Smooth muscle cell (in vitro differentiated cells): ENCODE measurements around the gene FCER1G. TPM values are rescaled to one million over a fixed set of nuclear protein-coding genes. Genes with fewer than 3 reads are reported as not detected.
"Not testable (repeated sequence)": the region's sequence is repeated elsewhere in the genome, so short reads cannot be mapped to it uniquely, and the experiment has no call there.

Experiments
- DNase-seq: peaks from one replicate; lab custom pipeline; 2025; ENCODE audit not compliant: unreplicated experiment; lab: John Stamatoyannopoulos, UW
- H2AFZ ChIP-seq: fragments of 200-600 bp; sonication (generic); 2 replicates; pipeline ENCODE4 v1.6.0; 2016; ENCODE audit warnings: antibody characterized with exemption, low read depth, mild to moderate bottlenecking
- H3F3A ChIP-seq: fragments of 200-600 bp; sonication (generic); 2 replicates; pipeline ENCODE4 v1.6.0; 2017; ENCODE audit warnings: antibody characterized with exemption, low read depth
- H3K27ac ChIP-seq: fragments of 200-600 bp; sonication (generic); 2 replicates; pipeline ENCODE4 v1.5.1; 2016; ENCODE audit warnings: low read depth, mild to moderate bottlenecking
- H3K27me3 ChIP-seq: fragments of 200-600 bp; sonication (generic); 2 replicates; pipeline ENCODE4 v1.6.1; 2016; ENCODE audit warnings: low read depth, mild to moderate bottlenecking
- H3K36me3 ChIP-seq: fragments of 200-600 bp; sonication (generic); 2 replicates; pipeline ENCODE4 v1.5.1; 2016; ENCODE audit warnings: low read depth
- H3K4me1 ChIP-seq: fragments of 200-600 bp; sonication (generic); 2 replicates; pipeline ENCODE4 v1.5.1; 2016; ENCODE audit warnings: low read depth
- H3K4me2 ChIP-seq: fragments of 200-600 bp; sonication (generic); 2 replicates; pipeline ENCODE4 v1.6.0; 2016; ENCODE audit warnings: mild to moderate bottlenecking
- H3K4me3 ChIP-seq: fragments of 200-600 bp; sonication (generic); 2 replicates; pipeline ENCODE4 v1.5.1; 2016; ENCODE audit warnings: mild to moderate bottlenecking
- H3K79me2 ChIP-seq: fragments of 200-600 bp; sonication (generic); 2 replicates; pipeline ENCODE4 v1.6.0; 2016; ENCODE audit warnings: low read depth, mild to moderate bottlenecking
- H3K9ac ChIP-seq: fragments of 200-600 bp; sonication (generic); 2 replicates; pipeline ENCODE4 v1.6.0; 2016; ENCODE audit warnings: low read depth
- H3K9me3 ChIP-seq: fragments of 200-600 bp; sonication (generic); replicated peaks from 2 replicates; pipeline ENCODE4 v1.5.1; 2016; ENCODE audit warnings: low read depth
- H4K20me1 ChIP-seq: fragments of 200-600 bp; sonication (generic); 2 replicates; pipeline ENCODE4 v1.6.0; 2016; ENCODE audit warnings: low read depth
- CTCF ChIP-seq: fragments of 200-600 bp; sonication (generic); IDR thresholded peaks from 2 replicates; pipeline ENCODE4 v1.5.1; 2017; ENCODE audit warnings: borderline replicate concordance, mild to moderate bottlenecking, antibody characterized with exemption; ENCODE audit not compliant: insufficient read depth, poor library complexity, severe bottlenecking
- WGBS: methylation state at CpG from one replicate; pipeline ENCODE4 v1.1.7; 2016; ENCODE audit warnings: low lambda C conversion rate; 5-methylcytosine and 5-hydroxymethylcytosine counted together
- polyA plus RNA-seq: library from polyadenylated mRNA; unstranded; fragments of >200 nt; fragmentation: Nextera tagmentation; extraction: Ambion mirVana; gene quantifications from 2 replicates; pipeline ENCODE4 v1.2.1, GENCODE V29; 2016
- total RNA-seq: library from RNA; depleted of rRNA; stranded (reverse); fragments of >200 nt; gene quantifications from 2 replicates; pipeline ENCODE4 v1.2.3, GENCODE V29; 2014

Gene FCER1G
- total and polyA plus RNA-seq, 2 experiments from 2014 or later = 0.78 TPM; not detected in 1

GRCh38 chr1:161242313-161242712, 27.2 kb downstream of the FCER1G start:
- H4K20me1 ChIP-seq = no peaks in the 10 kb centered on the region
- no peak overlapping the region for H3K9ac ChIP-seq
- no peak for TF ChIP-seq CTCF
- H3K4me2 ChIP-seq = no peak overlapping the region
- no peaks in the 10 kb centered on the region for H3K79me2 ChIP-seq
- no peaks in the 10 kb centered on the region for H3F3A ChIP-seq
- no peaks in the 10 kb centered on the region for H3K9me3 ChIP-seq
- 59% methylated on average over 2 of the region's 2 CpGs for WGBS
- H3K4me1 ChIP-seq = no peaks in the 10 kb centered on the region
- no peak overlapping the region for H3K4me3 ChIP-seq
- DNase-seq = no peak
- no peaks in the 10 kb centered on the region for H3K27me3 ChIP-seq
- no peak overlapping the region for H3K27ac ChIP-seq
- no peaks in the 10 kb centered on the region for H3K36me3 ChIP-seq
- no peak overlapping the region for H2AFZ ChIP-seq

- Histone ChIP-seq H3F3A (no peaks in the 10 kb centered on the region), H3K9me3 (no peaks in the 10 kb centered on the region), H3K27me3 (no peaks in the 10 kb centered on the region), H3K4me1 (no peaks in the 10 kb centered on the region), H3K4me2 (no peak overlapping the region), H3K27ac (no peak overlapping the region), H3K4me3 (no peak overlapping the region), H3K36me3 (no peaks in the 10 kb centered on the region), H3K79me2 (no peaks in the 10 kb centered on the region), H2AFZ (no peak overlapping the region), H3K9ac (no peak overlapping the region), H4K20me1 (no peaks in the 10 kb centered on the region)
- TF ChIP-seq CTCF = no peak
- WGBS = 88% methylated on average over 4 of the region's 4 CpGs
- DNase-seq = no peak
Measured at GRCh38 chr1:161244888-161245287, 29.8 kb downstream of the FCER1G start.

GRCh38 chr1:161250100-161250499, 35.0 kb downstream of the FCER1G start:
- H4K20me1 ChIP-seq, H3K4me2 ChIP-seq, H3K9ac ChIP-seq, H2AFZ ChIP-seq, H3K27me3 ChIP-seq, H3K9me3 ChIP-seq, H3K36me3 ChIP-seq, H3F3A ChIP-seq, H3K27ac ChIP-seq, H3K4me1 ChIP-seq, H3K79me2 ChIP-seq, DNase-seq, H3K4me3 ChIP-seq: not testable (repeated sequence)
- WGBS = 94% methylated on average over 5 of the region's 5 CpGs

- H3K9me3 ChIP-seq = no peaks in the 10 kb centered on the region
- H3F3A ChIP-seq = no peaks in the 10 kb centered on the region
- no peaks in the 10 kb centered on the region for H3K36me3 ChIP-seq
- H3K9ac ChIP-seq = no peak overlapping the region
- no peaks in the 10 kb centered on the region for H4K20me1 ChIP-seq
- WGBS = 70% methylated on average over 7 of the region's 7 CpGs
- no peak for DNase-seq
- TF ChIP-seq CTCF = no peak
- H3K27ac ChIP-seq = no peak overlapping the region
- H3K4me3 ChIP-seq = no peak overlapping the region
- H3K79me2 ChIP-seq = no peaks in the 10 kb centered on the region
- H3K4me1 ChIP-seq = no peaks in the 10 kb centered on the region
- no peak overlapping the region for H2AFZ ChIP-seq
- no peak overlapping the region for H3K4me2 ChIP-seq
- H3K27me3 ChIP-seq = no peaks in the 10 kb centered on the region
Measured at GRCh38 chr1:161250829-161251228, 35.7 kb downstream of the FCER1G start.
